GM18907 (cell line): ENCODE measurements around the gene TRAPPC3.

Source experiments
- ATAC-seq: cut with Tn5 transposase; IDR thresholded peaks from one replicate; pipeline ENCODE4 v1.9.1; 2021; ENCODE audit warnings: mild to moderate bottlenecking, moderate library complexity; ENCODE audit not compliant: unreplicated experiment

Gene TRAPPC3

GRCh38 chr1:36106269-36106668 is 43.0 kb downstream of the TRAPPC3 start:
- no peak for ATAC-seq

DNA sequence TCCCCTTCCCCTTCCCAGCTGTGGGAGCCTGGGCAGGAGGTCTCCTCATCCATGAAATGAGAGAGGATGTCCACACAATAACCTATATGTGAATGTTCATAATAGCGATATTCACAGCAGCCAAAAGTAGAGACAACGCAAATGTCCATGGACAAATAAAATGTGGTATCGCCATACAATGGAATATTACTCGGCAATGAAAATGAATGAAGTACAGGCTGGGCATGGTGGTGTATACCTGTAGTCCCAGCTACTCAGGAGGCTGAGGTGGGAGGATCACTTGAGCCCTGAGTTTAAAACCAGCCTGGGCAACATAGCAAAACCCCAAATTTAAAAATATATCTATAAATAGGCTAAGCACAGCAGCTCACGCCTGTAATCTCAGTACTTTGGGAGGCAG is 47.7 kb downstream of the TRAPPC3 start:
- ATAC-seq = no peak

- no peak for ATAC-seq
Measured at GRCh38 chr1:36100376-36100775, 48.9 kb downstream of the TRAPPC3 start.

DNA sequence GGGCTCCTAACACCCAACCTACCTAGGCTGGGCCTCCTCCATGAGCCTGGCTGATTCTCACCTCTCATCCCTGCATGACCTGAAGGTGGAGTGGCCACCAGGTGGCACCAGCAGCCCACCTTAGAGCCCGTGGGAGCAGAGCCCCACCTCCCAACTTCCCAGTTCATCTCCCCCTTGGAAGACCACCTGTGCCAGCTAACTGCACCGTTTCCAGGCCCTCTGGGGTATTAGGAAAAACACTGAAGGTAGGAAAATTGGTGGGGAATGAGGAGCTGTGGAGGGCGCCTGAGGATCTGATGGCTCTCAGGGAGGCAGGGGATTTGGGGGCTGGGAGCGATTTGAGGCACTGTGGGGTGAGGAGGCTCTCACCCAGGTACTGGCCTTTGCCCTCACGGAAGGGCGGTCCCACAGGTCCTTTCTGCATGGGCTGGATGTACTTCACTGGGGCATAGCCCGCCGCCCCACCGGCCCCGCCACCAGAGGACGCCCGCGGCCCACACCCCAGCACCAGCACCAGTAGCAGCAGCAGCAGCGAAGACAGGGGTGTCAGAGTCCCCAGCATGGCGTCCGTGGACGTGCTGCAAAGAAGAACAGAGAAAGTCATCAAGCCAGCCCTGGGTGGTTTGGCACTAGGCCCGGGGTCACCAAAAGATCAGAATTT is 49.5 kb downstream of the TRAPPC3 start:
- peak; percentile 60 for ATAC-seq

GRCh38 chr1:36098650-36099365 is 50.5 kb downstream of the TRAPPC3 start:
- no peak for ATAC-seq

GRCh38 chr1:36097693-36098585 is 51.3 kb downstream of the TRAPPC3 start:
- ATAC-seq = no peak

GRCh38 chr1:36096500-36097432 is 52.5 kb downstream of the TRAPPC3 start:
- no peak for ATAC-seq

- ATAC-seq = no peak
Measured at GRCh38 chr1:36095760-36096405, 53.4 kb downstream of the TRAPPC3 start.

GRCh38 chr1:36094621-36095061 is 54.6 kb downstream of the TRAPPC3 start:
- no peak for ATAC-seq

- no peak for ATAC-seq
Measured at GRCh38 chr1:36093929-36094328, 55.4 kb downstream of the TRAPPC3 start.

DNA sequence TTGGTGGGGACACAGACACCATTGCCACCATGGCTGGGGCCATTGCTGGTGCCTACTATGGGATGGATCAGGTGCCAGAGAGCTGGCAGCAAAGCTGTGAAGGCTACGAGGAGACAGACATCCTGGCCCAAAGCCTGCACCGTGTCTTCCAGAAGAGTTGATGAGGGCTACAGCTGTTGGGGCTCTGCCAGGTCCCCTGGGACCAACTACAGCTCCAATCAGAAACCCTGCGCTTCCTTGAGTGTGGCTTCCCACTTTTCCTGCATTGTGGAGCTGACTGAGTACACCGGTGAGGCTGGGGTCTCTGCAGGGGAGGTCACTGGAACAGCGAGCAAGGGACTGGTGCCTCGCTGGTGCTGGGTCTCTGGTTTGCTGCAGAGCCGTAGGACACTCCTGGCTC is 56.1 kb downstream of the TRAPPC3 start:
- no peak for ATAC-seq

- ATAC-seq = no peak
Measured at GRCh38 chr1:36092798-36093185, 56.5 kb downstream of the TRAPPC3 start.

DNA sequence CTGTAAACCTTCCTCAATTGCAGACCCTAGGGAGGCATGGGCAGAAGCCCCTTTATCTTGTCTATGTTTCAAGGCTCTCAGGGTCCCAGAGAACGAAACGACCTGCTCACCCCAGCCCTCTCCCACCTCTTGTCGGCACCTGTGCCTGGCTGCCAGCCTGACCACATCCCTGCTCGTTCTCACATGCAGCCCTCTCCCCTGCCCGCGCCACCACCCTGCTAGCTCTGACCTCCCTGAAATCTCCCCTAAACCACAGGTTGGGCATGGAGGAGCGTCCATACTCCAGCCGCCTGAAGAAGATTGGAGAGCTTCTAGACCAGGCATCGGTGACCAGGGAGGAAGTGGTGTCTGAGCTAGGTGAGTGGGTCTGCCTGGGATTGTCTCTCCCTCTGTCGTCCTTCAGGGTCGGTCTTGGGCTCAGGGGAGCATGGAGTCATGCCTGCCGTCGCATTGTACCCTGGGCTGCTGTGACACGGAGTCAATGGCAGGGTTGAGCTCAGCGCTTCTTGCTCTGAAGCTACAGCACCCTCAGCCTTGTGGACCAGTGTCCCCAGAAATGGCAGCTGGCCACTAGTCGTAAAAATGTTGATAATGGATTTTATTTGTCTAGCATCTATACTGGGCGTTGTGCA is 57.0 kb downstream of the TRAPPC3 start:
- no peak for ATAC-seq

DNA sequence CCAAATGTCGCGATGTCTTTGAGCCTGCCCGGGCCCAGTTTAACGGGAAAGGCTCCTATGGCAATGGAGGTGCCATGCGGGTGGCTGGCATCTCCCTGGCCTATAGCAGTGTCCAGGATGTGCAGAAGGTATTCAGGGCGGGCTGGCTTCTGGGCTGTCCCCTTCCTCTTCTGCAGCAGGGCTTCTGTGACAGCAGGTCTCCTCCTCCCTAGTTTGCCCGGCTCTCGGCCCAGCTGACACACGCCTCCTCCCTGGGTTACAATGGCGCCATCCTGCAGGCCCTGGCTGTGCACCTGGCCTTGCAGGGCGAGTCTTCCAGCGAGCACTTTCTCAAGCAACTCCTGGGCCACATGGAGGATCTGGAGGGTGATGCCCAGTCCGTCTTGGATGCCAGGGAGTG is 57.6 kb downstream of the TRAPPC3 start:
- no peak for ATAC-seq

DNA sequence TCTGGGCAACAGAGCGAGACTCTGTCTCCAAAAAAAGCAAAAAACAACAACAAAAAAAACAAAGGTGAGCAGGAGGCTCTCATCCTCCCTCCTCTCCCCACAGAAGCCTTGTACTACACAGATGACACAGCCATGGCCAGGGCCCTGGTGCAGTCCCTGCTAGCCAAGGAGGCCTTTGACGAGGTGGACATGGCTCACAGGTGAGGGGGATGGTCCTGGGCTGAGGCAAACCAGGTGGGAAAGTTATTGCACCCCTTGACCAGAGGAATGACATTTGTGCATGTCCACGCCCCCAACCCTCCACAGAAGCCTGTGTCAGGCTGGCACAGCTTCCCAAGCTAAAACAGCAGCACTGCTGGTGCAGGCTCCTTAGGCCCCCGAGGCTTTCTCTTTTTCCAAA is 58.1 kb downstream of the TRAPPC3 start:
- ATAC-seq = no peak

DNA sequence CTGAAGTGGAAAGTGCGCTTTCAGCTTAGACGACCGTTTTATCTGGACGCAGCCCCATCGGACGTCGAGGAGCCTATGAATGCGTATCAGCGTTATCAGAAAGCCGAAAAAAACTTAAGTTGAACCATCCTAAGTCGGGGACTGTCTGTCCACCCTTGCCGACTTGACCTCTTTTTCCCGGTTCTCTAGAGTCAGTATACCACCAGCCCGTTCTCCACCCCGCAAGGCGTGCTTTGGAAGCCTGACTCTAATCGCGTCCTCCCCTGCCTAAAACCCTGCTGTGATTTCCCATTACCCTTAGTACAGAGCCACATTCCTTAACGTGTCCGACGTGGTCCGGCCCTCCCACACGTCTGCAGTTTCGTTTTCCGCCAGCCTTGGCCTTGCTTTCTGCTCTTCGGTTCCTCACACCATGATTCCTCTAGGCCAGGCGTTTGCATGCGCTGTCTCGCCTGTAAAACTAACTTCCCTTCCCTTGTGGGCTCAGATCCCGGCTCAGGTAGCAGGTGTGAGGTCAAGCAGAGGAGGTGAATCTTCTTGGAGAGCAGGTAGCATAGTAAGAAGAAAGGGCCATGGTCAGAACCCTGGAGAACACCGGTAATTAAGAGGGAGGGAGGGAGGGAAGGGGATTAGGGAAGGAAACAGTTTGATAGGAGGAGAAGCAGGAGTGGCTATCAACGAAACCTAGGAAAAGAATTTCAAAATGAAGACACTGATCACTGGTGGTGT is 59.7 kb downstream of the TRAPPC3 start:
- ATAC-seq = no peak

GRCh38 chr1:36088577-36089392 is 60.5 kb downstream of the TRAPPC3 start, which contains the start of gene ADPRS:
ADPRS (plus strand) TSS chr1:36088892; CDS start chr1:36088905, 13 bp downstream.
- peak; percentile 71 for ATAC-seq

GRCh38 chr1:36088265-36088576 is 61.1 kb downstream of the TRAPPC3 start:
- ATAC-seq = peak; percentile 10
